Caco-2 (cell line): ENCODE results near the gene CENPP. TPM values are rescaled to one million over a fixed set of nuclear protein-coding genes. Genes with fewer than 3 reads are reported as not detected.

Experiments used
- BruUV-seq: library from RNA; stranded (reverse); fragments of 400-500 nt; replicated peaks from 2 replicates; lab custom pipeline; 2021; lab: Mats Ljungman, UMichigan
- CTCF ChIA-PET: fragments of 300-600 bp; sonication (Branson Sonifier 250); formaldehyde crosslinking; loops from one replicate; lab custom pipeline; 2022; ENCODE audit warnings: antibody characterized with exemption; lab: Charles Lee
- POLR2A ChIA-PET: fragments of 300-600 bp; sonication (Branson Sonifier 250); formaldehyde crosslinking; loops from one replicate; lab custom pipeline; 2022; ENCODE audit warnings: antibody characterized with exemption; lab: Charles Lee
- DNase-seq, 2 experiments: peaks; one replicate each; pipeline versions ENCODE4 v3.0.0 to v3.0.0-alpha.2; 2020 to 2022
- H3K27me3 ChIP-seq: replicated peaks from 2 replicates; pipeline ENCODE4 v1.6.0; 2011; ENCODE audit warnings: low read length; ENCODE audit not compliant: control insufficient read depth, insufficient read depth
- H3K36me3 ChIP-seq: 2 replicates; pipeline ENCODE4 v1.5.1; 2011; ENCODE audit warnings: low read length; ENCODE audit not compliant: control insufficient read depth, insufficient read depth
- H3K4me1 ChIP-seq: fragments of 250-450 bp; sonication (Bioruptor Pico); 2 replicates; pipeline ENCODE4 v1.5.1; 2020; ENCODE audit warnings: mild to moderate bottlenecking
- H3K4me3 ChIP-seq: 2 replicates; pipeline ENCODE4 v1.5.1; 2011; ENCODE audit warnings: low read depth, mild to moderate bottlenecking, control low read depth, low read length
- H3K9me3 ChIP-seq: fragments of 250-450 bp; sonication (Bioruptor Pico); 2 replicates; pipeline ENCODE4 v1.5.1; 2020; ENCODE audit warnings: mild to moderate bottlenecking, moderate library complexity
- H3K27ac Mint-ChIP-seq: one replicate; pipeline ENCODE4 v1.8.0; 2022; ENCODE audit warnings: mixed read lengths; ENCODE audit not compliant: unreplicated experiment
- H3K27me3 Mint-ChIP-seq: one replicate; pipeline ENCODE4 v1.8.0; 2022; ENCODE audit warnings: mixed read lengths; ENCODE audit not compliant: insufficient read depth, unreplicated experiment
- H3K36me3 Mint-ChIP-seq: one replicate; pipeline ENCODE4 v1.8.0; 2022; ENCODE audit warnings: mild to moderate bottlenecking, mixed read lengths; ENCODE audit not compliant: insufficient read depth, unreplicated experiment
- H3K4me1 Mint-ChIP-seq: one replicate; pipeline ENCODE4 v1.8.0; 2022; ENCODE audit warnings: low read depth, mixed read lengths; ENCODE audit not compliant: unreplicated experiment
- H3K4me3 Mint-ChIP-seq: one replicate; pipeline ENCODE4 v1.8.0; 2022; ENCODE audit warnings: mild to moderate bottlenecking, moderate library complexity, mixed read lengths; ENCODE audit not compliant: unreplicated experiment
- H3K9me3 Mint-ChIP-seq: one replicate; pipeline ENCODE4 v1.8.0; 2022; ENCODE audit warnings: mixed read lengths; ENCODE audit not compliant: unreplicated experiment
- CTCF ChIP-seq, 2 experiments: fragments of 200-600 bp in 1 of 2; IDR thresholded peaks; 1 replicate in 1 of 2; 2 replicates in 1 of 2; pipeline versions ENCODE4 v1.5.1 to v1.8.0; 2011 to 2022; ENCODE audit warnings: antibody characterized with exemption in 1 of 2, control low read depth in 1 of 2, inconsistent platforms in 1 of 2, low read depth in 1 of 2, low read length in 1 of 2, mild to moderate bottlenecking in 1 of 2, moderate library complexity in 1 of 2; ENCODE audit not compliant: insufficient read depth in 1 of 2, severe bottlenecking in 1 of 2, unreplicated experiment in 1 of 2
- intact Hi-C: fragments of 100-400 bp; cut with micrococcal nuclease; formaldehyde crosslinking; loops from one replicate; pipeline ENCODE4 v1.10.0; 2022; ENCODE audit not compliant: unreplicated experiment
- total RNA-seq: library from RNA; stranded (reverse); gene quantifications from 2 replicates; pipeline ENCODE4 v1.2.3, GENCODE V29; 2022

The CENPP gene
- total RNA-seq, 1 experiment from 2014 or later, result 7.6 TPM

GRCh38 chr9:92482329-92482728 is 156.6 kb downstream of the CENPP start, which contains the start of gene ASPN:
Gene ASPN, minus strand, starts transcription at chr9:92482506.
- ChIA-PET CTCF (no interaction called here), POLR2A (no interaction called here)

GRCh38 chr9:92482805-92483204 is 157.1 kb downstream of the CENPP start:
- no TSS peak for BruUV-seq
- no peak for TF ChIP-seq CTCF (IDR thresholded peaks at IDR 0.05; ENCODE audit: insufficient read depth in 1 of 2, low read depth in 1 of 2, low read length in 1 of 2, severe bottlenecking in 1 of 2, unreplicated experiment in 1 of 2)
- ChIA-PET POLR2A (no interaction called here), CTCF (no interaction called here)
- no peaks in the 10 kb centered on the region for H3K9me3 Mint-ChIP-seq
- Histone ChIP-seq H3K4me1 (peaks cover 6% of the 10 kb centered on the region; the same call in 1 of the 2 replicates), H3K27me3 (no peaks in the 10 kb centered on the region), H3K9me3 (no peaks in the 10 kb centered on the region), H3K4me3 (no peak overlapping the region), H3K36me3 (no peaks in the 10 kb centered on the region)
- H3K36me3 Mint-ChIP-seq, result no peaks in the 10 kb centered on the region
- no peak overlapping the region for H3K4me3 Mint-ChIP-seq
- H3K4me1 Mint-ChIP-seq, result peaks cover 9% of the 10 kb centered on the region
- no peaks in the 10 kb centered on the region for H3K27me3 Mint-ChIP-seq
- no peak for DNase-seq
- intact Hi-C loops, result no loop called here
- no peak overlapping the region for H3K27ac Mint-ChIP-seq

More at GRCh38 chr9:92482329-92482728, 156.6 kb downstream of the CENPP start, which contains the start of gene ASPN:
- Mint-ChIP-seq H3K27ac (no peak within 1 kb of the TSS), H3K4me1 (peaks cover 9% of the 10 kb centered on the region), H3K36me3 (no peaks in the 10 kb centered on the region), H3K27me3 (no peaks in the 10 kb centered on the region), H3K4me3 (no peak within 1 kb of the TSS), H3K9me3 (no peaks in the 10 kb centered on the region)
- no peaks in the 10 kb centered on the region for H3K27me3 ChIP-seq
- no TSS peak for BruUV-seq
- no peak for TF ChIP-seq CTCF (IDR thresholded peaks at IDR 0.05; ENCODE audit: insufficient read depth in 1 of 2, low read depth in 1 of 2, low read length in 1 of 2, severe bottlenecking in 1 of 2, unreplicated experiment in 1 of 2)
- no peaks in the 10 kb centered on the region for H3K9me3 ChIP-seq
- no peak within 1 kb of the TSS for H3K4me3 ChIP-seq
- H3K4me1 ChIP-seq, result peaks cover 6% of the 10 kb centered on the region; the same call in 1 of the 2 replicates
- intact Hi-C loops, result no loop called here
- DNase-seq, result no peak
- no peaks in the 10 kb centered on the region for H3K36me3 ChIP-seq

DNA sequence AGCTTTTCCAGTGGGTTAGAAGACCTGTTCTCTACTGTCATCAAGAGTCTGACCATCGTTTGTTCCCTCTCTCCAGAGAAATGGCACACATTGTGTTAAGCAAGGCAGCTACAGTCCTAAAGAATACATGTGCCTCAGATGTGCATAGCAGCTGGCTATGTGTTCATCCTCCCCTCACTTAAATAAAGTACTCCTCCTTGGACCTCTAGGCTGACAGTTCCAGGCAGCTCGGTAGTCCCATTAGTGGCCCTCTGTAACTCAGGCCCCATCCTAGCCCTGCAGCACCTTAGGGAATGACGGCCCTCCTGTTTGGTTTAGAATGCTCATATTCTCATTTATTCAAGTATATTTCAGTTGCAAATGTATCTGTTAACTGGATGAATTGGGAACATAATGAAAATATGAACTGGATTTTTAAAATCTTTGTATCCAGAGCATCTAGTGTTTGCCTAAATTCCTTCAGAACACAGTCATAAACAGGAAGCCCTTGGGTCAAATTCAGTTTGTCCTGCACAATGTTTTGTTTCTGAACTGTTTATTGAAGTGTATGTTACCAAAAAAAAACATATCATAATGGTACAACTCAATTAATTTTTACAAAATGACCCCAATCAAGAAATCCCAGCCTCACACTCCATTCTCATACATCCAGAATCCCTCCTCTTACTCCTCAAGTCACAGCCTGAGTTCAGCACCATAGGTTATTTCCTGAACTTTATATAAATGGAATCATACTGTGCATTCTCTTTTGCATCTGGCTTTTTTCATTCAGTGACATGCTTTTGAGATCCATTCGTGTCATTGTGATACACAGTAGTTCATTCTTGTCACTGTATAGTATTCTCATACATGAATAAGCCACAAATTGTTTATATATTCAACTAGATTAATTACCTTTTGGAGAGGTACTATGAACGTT is 158.1 kb downstream of the CENPP start:
- Mint-ChIP-seq H3K27me3 (no peaks in the 10 kb centered on the region), H3K27ac (no peak overlapping the region), H3K9me3 (no peaks in the 10 kb centered on the region), H3K36me3 (no peaks in the 10 kb centered on the region), H3K4me1 (peaks cover 9% of the 10 kb centered on the region), H3K4me3 (no peak overlapping the region)
- POLR2A ChIA-PET, result no interaction called here
- no peaks in the 10 kb centered on the region for H3K9me3 ChIP-seq
- H3K4me1 ChIP-seq, result peaks cover 6% of the 10 kb centered on the region; the same call in 1 of the 2 replicates
- no peak for TF ChIP-seq CTCF (IDR thresholded peaks at IDR 0.05; ENCODE audit: insufficient read depth in 1 of 2, low read depth in 1 of 2, low read length in 1 of 2, severe bottlenecking in 1 of 2, unreplicated experiment in 1 of 2)
- intact Hi-C loops, result no loop called here
- CTCF ChIA-PET, result no interaction called here
- BruUV-seq, result no TSS peak
- no peak for DNase-seq
- H3K36me3 ChIP-seq, result no peaks in the 10 kb centered on the region
- H3K4me3 ChIP-seq, result no peak overlapping the region
- no peaks in the 10 kb centered on the region for H3K27me3 ChIP-seq
